DMS79 treated with DMSO at 0.1 percent for 48 hours (cell line): ENCODE data around the gene MAPRE3.

Source experiments
- DNase-seq: peaks from one replicate; lab custom pipeline; 2025; lab: John Stamatoyannopoulos, UW

MAPRE3 gene

DNA sequence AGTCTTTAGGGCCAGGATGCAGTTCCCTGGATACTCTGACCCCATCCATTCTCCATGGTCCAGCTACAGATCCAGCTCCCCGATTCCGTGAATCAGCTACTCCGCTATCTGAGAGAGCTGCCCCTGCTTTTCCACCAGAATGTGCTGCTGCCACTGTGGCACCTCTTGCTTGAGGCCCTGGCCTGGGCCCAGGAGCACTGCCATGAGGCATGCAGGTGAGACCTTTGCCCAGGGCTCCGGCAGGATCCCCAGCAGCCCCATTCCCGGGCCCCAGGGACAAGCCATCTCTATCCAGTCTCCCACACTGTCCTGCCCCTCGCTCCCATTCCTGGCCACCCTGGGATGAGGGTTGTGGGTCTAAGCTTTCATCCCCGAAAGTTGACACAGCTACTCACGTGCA is 69.8 kb downstream of the MAPRE3 start:
- DNase-seq: no peak

DNA sequence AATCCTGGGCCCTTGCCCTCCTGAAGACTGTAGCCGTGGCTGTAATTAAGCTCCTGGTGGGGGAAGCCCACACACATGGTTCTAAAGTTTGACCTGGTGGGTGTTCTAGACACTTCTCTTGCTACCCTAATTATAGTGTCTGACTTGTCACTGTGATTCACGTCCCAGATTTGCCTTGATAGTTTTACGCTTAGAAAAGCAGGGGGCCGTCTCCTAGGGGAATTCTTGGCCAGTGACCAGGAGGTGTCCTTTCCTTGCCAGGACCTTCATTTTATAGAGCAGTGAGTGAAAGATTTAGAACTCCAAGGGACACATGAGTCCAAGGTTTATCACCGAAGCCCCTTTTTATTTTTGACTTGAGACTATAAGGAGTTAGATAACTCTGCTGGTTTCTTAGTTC is 71.3 kb downstream of the MAPRE3 start:
- no peak for DNase-seq

- DNase-seq: peak; percentile 93
Measured at GRCh38 chr2:27042159-27042661, 71.8 kb downstream of the MAPRE3 start.

- DNase-seq: no peak
Measured at GRCh38 chr2:27042985-27043634, 72.7 kb downstream of the MAPRE3 start.

GRCh38 chr2:27049422-27050280 is 79.2 kb downstream of the MAPRE3 start:
- no peak for DNase-seq

DNA sequence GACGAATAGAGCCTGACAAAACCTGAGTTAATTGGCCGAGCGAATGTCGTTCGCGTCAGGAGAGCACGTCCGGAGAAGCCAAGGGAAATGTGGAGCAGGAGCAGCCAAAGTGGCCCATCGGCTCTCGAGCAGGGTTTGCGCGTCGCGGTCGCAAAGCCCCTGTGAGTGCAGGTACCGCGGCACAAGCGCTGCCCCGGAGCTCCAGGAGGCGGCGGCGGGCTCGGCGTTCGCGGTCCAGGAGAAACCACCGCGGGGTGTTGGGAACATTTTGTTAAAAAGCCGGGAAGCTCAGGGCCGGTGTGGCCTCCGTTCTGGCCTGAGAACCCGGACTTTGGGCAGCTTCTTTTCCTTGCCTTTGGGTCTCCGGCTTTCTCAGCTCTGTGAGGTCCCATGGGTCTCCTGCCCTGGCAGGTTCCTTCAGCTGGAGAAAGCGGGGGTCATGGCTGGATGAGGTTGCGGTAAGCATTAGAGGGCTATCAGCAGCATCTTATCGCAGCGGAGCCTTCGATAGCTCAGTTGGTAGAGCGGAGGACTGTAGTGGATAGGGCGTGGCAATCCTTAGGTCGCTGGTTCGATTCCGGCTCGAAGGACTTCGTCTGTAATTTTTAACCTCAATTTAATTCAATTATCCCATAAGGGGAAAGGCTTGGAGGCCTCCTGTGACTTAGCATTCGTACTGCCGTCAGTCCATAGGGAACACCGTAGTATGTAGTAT is 80.0 kb downstream of the MAPRE3 start:
- peak; percentile 91 for DNase-seq

- DNase-seq: peak; percentile 94
Measured at GRCh38 chr2:27050996-27051901, 80.8 kb downstream of the MAPRE3 start, which contains the start of gene AGBL5. TSS of gene AGBL5 (plus strand) at chr2:27051668. CDS start at chr2:27052959, 1,291 bp downstream.

- DNase-seq: no peak
Measured at GRCh38 chr2:27051902-27052645, 81.6 kb downstream of the MAPRE3 start.

DNA sequence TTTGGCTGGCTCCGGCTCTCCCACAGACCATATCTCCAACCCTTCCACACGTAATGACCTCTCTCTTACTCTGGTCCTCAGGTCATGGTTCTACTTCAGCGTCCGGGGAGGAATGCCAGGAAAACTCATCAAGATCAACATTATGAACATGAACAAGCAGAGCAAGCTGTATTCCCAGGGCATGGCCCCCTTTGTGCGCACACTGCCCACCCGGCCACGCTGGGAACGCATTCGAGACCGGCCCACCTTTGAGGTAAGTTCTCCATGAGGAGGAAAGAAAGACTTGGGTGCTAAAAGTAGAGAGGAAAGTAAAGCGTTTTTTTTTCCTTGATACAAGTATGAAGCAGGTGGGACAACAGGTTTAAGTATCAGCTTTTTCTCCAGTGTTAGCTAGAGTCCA is 82.9 kb downstream of the MAPRE3 start:
- no peak for DNase-seq

- no peak for DNase-seq
Measured at GRCh38 chr2:27053776-27054175, 83.3 kb downstream of the MAPRE3 start.

DNA sequence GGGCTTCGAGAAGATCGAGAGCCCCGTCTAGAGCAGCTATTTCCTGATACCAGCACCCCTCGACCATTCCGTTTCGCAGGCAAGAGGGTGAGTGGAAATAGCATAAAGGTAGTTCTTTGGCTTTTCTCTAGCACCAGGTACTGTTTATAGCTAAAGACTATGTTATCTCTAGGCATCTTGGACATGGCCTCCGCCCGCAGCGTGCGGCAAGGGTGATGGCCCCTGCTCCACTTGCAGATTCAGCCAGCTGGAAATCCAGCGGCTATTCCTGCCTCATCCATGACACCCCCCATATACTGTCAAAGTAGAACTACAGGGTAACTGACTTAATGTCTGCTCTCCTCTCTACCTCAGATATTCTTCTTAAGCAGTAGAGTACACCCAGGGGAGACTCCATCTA is 84.3 kb downstream of the MAPRE3 start:
- DNase-seq: no peak

- DNase-seq: no peak
Measured at GRCh38 chr2:27057184-27057583, 86.7 kb downstream of the MAPRE3 start.

DNA sequence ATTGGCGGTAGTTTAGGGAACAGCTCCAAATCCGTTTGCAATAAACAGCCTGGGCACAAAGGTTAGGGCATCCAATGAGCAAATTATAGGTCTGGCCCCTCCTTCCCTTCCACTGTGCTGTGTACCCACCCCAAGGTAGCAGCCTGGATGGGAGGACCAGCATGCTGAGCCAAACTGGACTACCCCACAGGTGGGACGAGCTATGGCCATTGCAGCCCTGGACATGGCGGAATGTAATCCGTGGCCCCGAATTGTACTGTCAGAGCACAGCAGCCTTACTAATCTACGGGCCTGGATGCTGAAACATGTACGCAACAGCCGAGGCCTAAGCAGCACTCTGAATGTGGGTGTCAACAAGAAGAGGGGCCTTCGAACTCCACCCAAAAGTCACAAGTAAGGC is 87.8 kb downstream of the MAPRE3 start:
- DNase-seq: no peak

- no peak for DNase-seq
Measured at GRCh38 chr2:27059141-27059820, 88.8 kb downstream of the MAPRE3 start.

DNA sequence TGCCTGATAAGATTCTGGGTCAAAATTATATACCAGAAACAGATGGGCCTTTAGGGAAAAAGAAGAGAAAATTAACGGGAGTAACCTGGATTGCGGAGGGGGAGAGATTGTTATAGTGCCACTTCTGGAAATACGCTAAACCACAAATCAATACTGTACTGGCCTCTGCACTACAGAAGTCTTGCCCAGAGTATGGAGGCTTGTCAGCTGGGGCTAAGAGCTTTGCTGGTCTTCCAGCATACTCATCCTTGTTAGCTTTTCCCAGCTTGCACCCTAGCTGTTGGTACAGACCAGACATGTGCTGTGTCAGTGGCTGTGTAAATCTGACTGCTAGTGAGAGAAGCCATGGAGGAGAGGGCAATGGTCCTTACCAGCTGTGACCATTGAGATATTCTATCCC is 89.9 kb downstream of the MAPRE3 start:
- DNase-seq: no peak

DNA sequence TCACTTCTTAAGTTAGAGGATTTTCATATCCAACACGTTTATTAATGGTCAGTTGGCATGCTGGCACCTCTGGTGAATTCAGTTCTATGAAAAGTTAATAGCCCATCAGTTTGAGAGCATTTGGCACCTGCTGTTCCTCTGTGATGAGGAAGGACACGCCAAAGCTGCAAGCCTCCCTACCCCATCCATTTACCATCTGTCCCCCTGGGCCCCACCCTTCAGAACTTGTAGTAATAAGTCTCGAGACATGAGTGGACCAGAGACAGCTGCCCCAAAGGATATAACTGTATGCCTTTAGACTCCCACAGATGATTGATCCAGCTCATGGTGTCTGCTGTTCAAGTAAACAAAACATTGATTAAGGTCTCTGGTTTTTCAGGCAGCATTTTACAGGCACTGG is 94.7 kb downstream of the MAPRE3 start:
- no peak for DNase-seq

DNA sequence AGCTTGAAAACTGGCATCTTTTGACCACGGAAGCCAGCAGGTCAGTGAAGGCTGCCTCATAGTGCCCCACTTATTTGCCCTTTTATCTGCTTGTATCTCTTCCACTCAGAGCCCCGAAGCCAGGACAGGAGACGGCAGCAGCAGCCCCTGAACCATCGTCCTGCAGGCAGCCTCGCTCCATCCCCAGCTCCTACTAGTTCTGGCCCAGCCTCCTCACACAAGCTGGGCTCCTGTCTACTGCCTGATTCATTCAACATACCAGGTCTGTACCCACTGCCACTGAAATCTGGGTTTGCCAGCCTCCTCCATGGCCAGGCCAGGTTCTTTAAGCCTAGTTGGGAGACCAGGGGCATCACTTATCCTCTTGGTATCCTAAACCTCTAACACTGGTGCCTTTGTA is 96.9 kb downstream of the MAPRE3 start:
- DNase-seq: no peak

- DNase-seq: no peak
Measured at GRCh38 chr2:27069436-27069835, 99.0 kb downstream of the MAPRE3 start.

DNA sequence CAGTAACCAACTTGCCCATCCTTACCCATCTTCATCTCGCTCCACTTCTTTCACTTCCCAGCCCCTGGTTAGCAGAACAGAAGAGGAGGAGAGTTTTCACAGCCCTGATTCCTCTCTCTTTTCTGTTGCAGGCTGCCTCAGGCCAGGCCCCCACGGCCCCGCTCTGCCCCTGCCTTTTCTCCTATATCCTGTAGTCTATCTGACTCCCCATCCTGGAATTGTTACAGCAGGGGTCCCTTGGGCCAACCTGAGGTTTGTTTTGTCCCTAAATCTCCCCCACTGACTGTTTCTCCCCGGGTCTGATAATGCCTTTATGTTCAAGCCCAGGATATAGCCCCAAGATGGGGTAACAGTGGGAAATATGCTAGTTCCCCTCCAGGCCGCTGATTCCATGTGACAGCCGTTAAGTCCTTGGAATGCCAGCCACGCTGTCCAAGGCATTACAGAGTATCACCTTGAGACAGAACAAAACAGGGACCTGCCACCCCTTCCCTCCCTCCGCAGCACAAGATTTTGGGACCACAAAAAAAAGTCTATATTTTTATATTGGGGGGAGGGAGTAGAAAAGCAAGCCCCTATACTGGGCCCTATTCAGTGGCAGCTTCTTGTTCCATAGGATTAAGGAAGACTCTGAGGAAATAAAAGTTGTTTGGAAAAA is 99.7 kb downstream of the MAPRE3 start:
- DNase-seq: no peak
